ENCODE data around the gene ETV7.

Gene ETV7

GRCh38 chr6:36333171-36333895, 54.1 kb downstream of the ETV7 start:
- no peak for ATAC-seq
- no peak for TF ChIP-seq SNAI2 (CRISPR knock-in tag; IDR thresholded peaks at IDR 0.05)
- TF ChIP-seq TSHZ2 (CRISPR knock-in tag; IDR thresholded peaks at IDR 0.05), result no peak
- no peak for TF ChIP-seq ZFP3 (CRISPR knock-in tag; IDR thresholded peaks at IDR 0.05)
- no peak for TF ChIP-seq ESRRG (CRISPR knock-in tag; IDR thresholded peaks at IDR 0.05)
- TF ChIP-seq ZNF70 (CRISPR knock-in tag; IDR thresholded peaks at IDR 0.05), result no peak
- TF ChIP-seq BACH2 (CRISPR knock-in tag; IDR thresholded peaks at IDR 0.05; ENCODE audit: borderline replicate concordance), result no peak
- TF ChIP-seq ZC3H10 (CRISPR knock-in tag; IDR thresholded peaks at IDR 0.05), result no peak
- no peak for TF ChIP-seq ARNTL (CRISPR knock-in tag; IDR thresholded peaks at IDR 0.05; ENCODE audit: borderline replicate concordance, low read depth)
- TF ChIP-seq ZNF8 (CRISPR knock-in tag; IDR thresholded peaks at IDR 0.05), result no peak
- TF ChIP-seq PPARA (CRISPR knock-in tag; IDR thresholded peaks at IDR 0.05; ENCODE audit: borderline replicate concordance), result no peak
- no peak for TF ChIP-seq RARB (CRISPR knock-in tag; IDR thresholded peaks at IDR 0.05)
- TF ChIP-seq ZNF565 (CRISPR knock-in tag; conservative IDR thresholded peaks at IDR 0.05; ENCODE audit: low read depth), result no peak
- TF ChIP-seq ZFP30 (CRISPR knock-in tag; IDR thresholded peaks at IDR 0.05), result no peak
- TF ChIP-seq GLIS3 (CRISPR knock-in tag; IDR thresholded peaks at IDR 0.05), result no peak
- TF ChIP-seq CREB5 (CRISPR knock-in tag; IDR thresholded peaks at IDR 0.05; ENCODE audit: low read depth), result no peak
- no peak for TF ChIP-seq CSRNP3 (CRISPR knock-in tag; IDR thresholded peaks at IDR 0.05)
- TF ChIP-seq OSR1 (CRISPR knock-in tag; IDR thresholded peaks at IDR 0.05), result no peak
- TF ChIP-seq POU6F1 (CRISPR knock-in tag; IDR thresholded peaks at IDR 0.05; ENCODE audit: borderline replicate concordance, low read depth), result no peak
- no peak for TF ChIP-seq PATZ1 (CRISPR knock-in tag; IDR thresholded peaks at IDR 0.05; ENCODE audit: borderline replicate concordance)
- no peak for TF ChIP-seq TCF4 (CRISPR knock-in tag; IDR thresholded peaks at IDR 0.05; ENCODE audit: borderline replicate concordance)

GRCh38 chr6:36331381-36331780, 56.1 kb downstream of the ETV7 start:
- TF ChIP-seq OSR1 (CRISPR knock-in tag; IDR thresholded peaks at IDR 0.05) (no peak), TOX (CRISPR knock-in tag; IDR thresholded peaks at IDR 0.05; ENCODE audit: borderline replicate concordance) (no peak), ZNF8 (CRISPR knock-in tag; IDR thresholded peaks at IDR 0.05) (no peak), TCF4 (CRISPR knock-in tag; IDR thresholded peaks at IDR 0.05; ENCODE audit: borderline replicate concordance) (no peak)
- ATAC-seq, result no peak

- ATAC-seq, result no peak
- TF ChIP-seq PATZ1 (CRISPR knock-in tag; IDR thresholded peaks at IDR 0.05; ENCODE audit: borderline replicate concordance) (no peak), ZNF70 (CRISPR knock-in tag; IDR thresholded peaks at IDR 0.05) (no peak), GLIS3 (CRISPR knock-in tag; IDR thresholded peaks at IDR 0.05) (no peak), CSDC2 (CRISPR knock-in tag; IDR thresholded peaks at IDR 0.05) (no peak), POU6F1 (CRISPR knock-in tag; IDR thresholded peaks at IDR 0.05; ENCODE audit: borderline replicate concordance, low read depth) (no peak), ZNF565 (CRISPR knock-in tag; conservative IDR thresholded peaks at IDR 0.05; ENCODE audit: low read depth) (no peak)
Observed at GRCh38 chr6:36330366-36330765, 57.1 kb downstream of the ETV7 start.
